ENCODE measurements around the gene TMEM35B. TPM values are rescaled to one million over a fixed set of nuclear protein-coding genes. Genes with fewer than 3 reads are reported as not detected.

The TMEM35B gene
- total RNA-seq, 1 donor from 2014 or later: 15.6 TPM

DNA sequence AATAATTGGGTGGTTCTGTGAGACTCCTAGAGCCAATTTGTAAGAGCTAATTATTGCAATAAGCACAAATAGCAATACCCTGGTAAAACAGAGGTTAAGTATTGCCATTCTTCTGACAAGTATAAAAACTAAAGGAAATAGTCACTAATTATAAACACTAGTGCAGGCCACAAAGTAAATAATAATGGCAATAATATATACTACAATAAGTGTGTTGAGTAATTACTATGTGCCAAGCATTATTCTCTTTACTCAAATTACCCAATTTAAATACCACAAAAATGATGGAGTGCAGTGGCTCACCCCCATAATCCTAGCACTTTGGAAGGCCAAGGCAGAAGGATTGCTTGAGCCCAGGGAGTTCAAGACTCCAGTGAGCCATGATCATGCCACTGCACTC, 31.3 kb upstream of the TMEM35B start:
- no peaks in the 10 kb centered on the region for H3K9me3 Mint-ChIP-seq (ENCODE audit: unreplicated experiment)
- H3K27ac Mint-ChIP-seq (ENCODE audit: unreplicated experiment): no peak overlapping the region
- H3K4me2 ChIP-seq (ENCODE audit: low read length): no peak overlapping the region
- DNase-seq (ENCODE audit: low read depth): no peak
- no peaks in the 10 kb centered on the region for H3K27me3 ChIP-seq (ENCODE audit: insufficient read depth, low read length)
- H3K4me1 ChIP-seq (ENCODE audit: insufficient read depth, low read length): no peaks in the 10 kb centered on the region
- no peaks in the 10 kb centered on the region for H3K36me3 Mint-ChIP-seq (ENCODE audit: low read depth, unreplicated experiment)
- H3K79me2 ChIP-seq (ENCODE audit: insufficient read depth, low read length): no peaks in the 10 kb centered on the region
- H3K9me3 ChIP-seq (ENCODE audit: insufficient read depth, low read depth, low read length): no peaks in the 10 kb centered on the region
- no peak overlapping the region for H3K4me3 Mint-ChIP-seq (ENCODE audit: unreplicated experiment)
- H3K4me3 ChIP-seq (ENCODE audit: insufficient read depth, low read depth, low read length): no peak overlapping the region
- no peaks in the 10 kb centered on the region for H3K27me3 Mint-ChIP-seq (ENCODE audit: low read depth, unreplicated experiment)
- no peak for FAIRE-seq
- H3K9ac ChIP-seq (ENCODE audit: low read length): no peak overlapping the region
- H3K27ac ChIP-seq (ENCODE audit: low read depth, low read length): no peak overlapping the region
- no peak overlapping the region for H2AFZ ChIP-seq (ENCODE audit: low read depth, low read length)
- no peaks in the 10 kb centered on the region for H4K20me1 ChIP-seq (ENCODE audit: insufficient read depth, low read length)
- peaks cover 20% of the 10 kb centered on the region for H3K36me3 ChIP-seq (ENCODE audit: insufficient read depth, low read length)
- TF ChIP-seq EZH2 (IDR thresholded peaks at IDR 0.05; ENCODE audit: insufficient read depth, low read length): no peak
- TF ChIP-seq, protein P1, sequence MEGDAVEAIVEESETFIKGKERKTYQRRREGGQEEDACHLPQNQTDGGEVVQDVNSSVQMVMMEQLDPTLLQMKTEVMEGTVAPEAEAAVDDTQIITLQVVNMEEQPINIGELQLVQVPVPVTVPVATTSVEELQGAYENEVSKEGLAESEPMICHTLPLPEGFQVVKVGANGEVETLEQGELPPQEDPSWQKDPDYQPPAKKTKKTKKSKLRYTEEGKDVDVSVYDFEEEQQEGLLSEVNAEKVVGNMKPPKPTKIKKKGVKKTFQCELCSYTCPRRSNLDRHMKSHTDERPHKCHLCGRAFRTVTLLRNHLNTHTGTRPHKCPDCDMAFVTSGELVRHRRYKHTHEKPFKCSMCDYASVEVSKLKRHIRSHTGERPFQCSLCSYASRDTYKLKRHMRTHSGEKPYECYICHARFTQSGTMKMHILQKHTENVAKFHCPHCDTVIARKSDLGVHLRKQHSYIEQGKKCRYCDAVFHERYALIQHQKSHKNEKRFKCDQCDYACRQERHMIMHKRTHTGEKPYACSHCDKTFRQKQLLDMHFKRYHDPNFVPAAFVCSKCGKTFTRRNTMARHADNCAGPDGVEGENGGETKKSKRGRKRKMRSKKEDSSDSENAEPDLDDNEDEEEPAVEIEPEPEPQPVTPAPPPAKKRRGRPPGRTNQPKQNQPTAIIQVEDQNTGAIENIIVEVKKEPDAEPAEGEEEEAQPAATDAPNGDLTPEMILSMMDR (IDR thresholded peaks at IDR 0.05; ENCODE audit: insufficient read depth, low read depth, low read length): no peak
- H3K4me1 Mint-ChIP-seq (ENCODE audit: low read depth, unreplicated experiment): no peaks in the 10 kb centered on the region

DNA sequence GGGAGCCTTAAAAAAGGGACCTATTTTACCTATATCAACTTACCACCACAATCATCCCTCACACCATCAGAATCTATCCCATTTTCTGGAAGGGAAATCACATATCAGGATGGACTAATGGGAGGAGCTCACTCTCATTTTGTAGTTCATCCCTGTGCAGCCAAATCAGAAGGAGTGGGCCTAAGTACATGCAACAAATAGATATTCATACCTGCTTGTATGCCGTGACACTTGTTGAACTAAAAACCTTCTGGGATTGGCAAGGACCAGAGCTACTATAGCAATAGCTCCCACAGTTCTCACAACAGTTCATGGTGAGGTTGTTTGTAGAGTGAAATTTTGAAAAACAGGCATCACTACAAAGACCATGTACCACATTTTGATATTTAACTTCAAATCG, 29.3 kb upstream of the TMEM35B start:
- TF ChIP-seq EZH2 (IDR thresholded peaks at IDR 0.05; ENCODE audit: insufficient read depth, low read length): no peak
- TF ChIP-seq, protein P1 (IDR thresholded peaks at IDR 0.05; ENCODE audit: insufficient read depth, low read depth, low read length): no peak
- no peak overlapping the region for H3K4me2 ChIP-seq (ENCODE audit: low read length)
- H3K4me1 ChIP-seq (ENCODE audit: insufficient read depth, low read length): no peaks in the 10 kb centered on the region
- no peak overlapping the region for H3K27ac ChIP-seq (ENCODE audit: low read depth, low read length)
- H3K36me3 Mint-ChIP-seq (ENCODE audit: low read depth, unreplicated experiment): peaks cover 5% of the 10 kb centered on the region
- no peak for DNase-seq (ENCODE audit: low read depth)
- no peaks in the 10 kb centered on the region for H3K27me3 Mint-ChIP-seq (ENCODE audit: low read depth, unreplicated experiment)
- no peak overlapping the region for H3K27ac Mint-ChIP-seq (ENCODE audit: unreplicated experiment)
- H3K9ac ChIP-seq (ENCODE audit: low read length): no peak overlapping the region
- H2AFZ ChIP-seq (ENCODE audit: low read depth, low read length): no peak overlapping the region
- FAIRE-seq: no peak
- H3K27me3 ChIP-seq (ENCODE audit: insufficient read depth, low read length): no peaks in the 10 kb centered on the region
- no peak overlapping the region for H3K4me3 ChIP-seq (ENCODE audit: insufficient read depth, low read depth, low read length)
- H4K20me1 ChIP-seq (ENCODE audit: insufficient read depth, low read length): no peaks in the 10 kb centered on the region
- no peak overlapping the region for H3K4me3 Mint-ChIP-seq (ENCODE audit: unreplicated experiment)
- no peaks in the 10 kb centered on the region for H3K9me3 ChIP-seq (ENCODE audit: insufficient read depth, low read depth, low read length)
- no peaks in the 10 kb centered on the region for H3K4me1 Mint-ChIP-seq (ENCODE audit: low read depth, unreplicated experiment)
- H3K36me3 ChIP-seq (ENCODE audit: insufficient read depth, low read length): peaks cover 29% of the 10 kb centered on the region
- no peaks in the 10 kb centered on the region for H3K79me2 ChIP-seq (ENCODE audit: insufficient read depth, low read length)
- no peaks in the 10 kb centered on the region for H3K9me3 Mint-ChIP-seq (ENCODE audit: unreplicated experiment)

DNA sequence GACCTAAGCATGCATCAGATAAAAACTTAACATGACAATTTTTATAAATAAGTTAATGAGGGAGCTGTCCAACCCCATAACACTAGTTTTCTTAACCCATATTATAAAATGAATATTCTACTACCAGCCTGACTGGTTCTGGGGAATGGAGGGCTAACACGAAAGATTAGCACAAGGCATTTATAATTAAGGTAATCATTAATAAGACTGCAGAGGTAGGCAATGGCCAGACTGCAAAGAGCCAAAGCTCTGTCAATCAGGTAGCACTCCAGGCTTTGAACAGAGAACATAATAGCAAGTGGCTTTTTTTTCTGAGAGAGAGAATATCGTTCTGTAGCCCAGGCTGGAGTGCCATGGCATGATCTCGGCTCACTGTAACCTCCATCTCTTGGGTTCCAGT, 20.6 kb upstream of the TMEM35B start:
- H2AFZ ChIP-seq (ENCODE audit: low read depth, low read length): no peak overlapping the region
- H3K79me2 ChIP-seq (ENCODE audit: insufficient read depth, low read length): no peaks in the 10 kb centered on the region
- Mint-ChIP-seq H3K27ac (ENCODE audit: unreplicated experiment) (no peak overlapping the region), H3K4me3 (ENCODE audit: unreplicated experiment) (no peak overlapping the region), H3K27me3 (ENCODE audit: low read depth, unreplicated experiment) (no peaks in the 10 kb centered on the region), H3K9me3 (ENCODE audit: unreplicated experiment) (no peaks in the 10 kb centered on the region), H3K4me1 (ENCODE audit: low read depth, unreplicated experiment) (peaks cover 10% of the 10 kb centered on the region), H3K36me3 (ENCODE audit: low read depth, unreplicated experiment) (peaks cover 4% of the 10 kb centered on the region)
- H3K36me3 ChIP-seq (ENCODE audit: insufficient read depth, low read length): peaks cover 12% of the 10 kb centered on the region
- H3K4me3 ChIP-seq (ENCODE audit: insufficient read depth, low read depth, low read length): no peak overlapping the region
- FAIRE-seq: no peak
- H3K27me3 ChIP-seq (ENCODE audit: insufficient read depth, low read length): no peaks in the 10 kb centered on the region
- no peaks in the 10 kb centered on the region for H3K9me3 ChIP-seq (ENCODE audit: insufficient read depth, low read depth, low read length)
- no peak overlapping the region for H3K9ac ChIP-seq (ENCODE audit: low read length)
- no peak overlapping the region for H3K4me2 ChIP-seq (ENCODE audit: low read length)
- no peak for DNase-seq (ENCODE audit: low read depth)
- no peak for TF ChIP-seq EZH2 (IDR thresholded peaks at IDR 0.05; ENCODE audit: insufficient read depth, low read length)
- TF ChIP-seq, protein P1 (IDR thresholded peaks at IDR 0.05; ENCODE audit: insufficient read depth, low read depth, low read length): no peak
- no peak overlapping the region for H3K27ac ChIP-seq (ENCODE audit: low read depth, low read length)
- no peaks in the 10 kb centered on the region for H4K20me1 ChIP-seq (ENCODE audit: insufficient read depth, low read length)
- H3K4me1 ChIP-seq (ENCODE audit: insufficient read depth, low read length): peaks cover 4% of the 10 kb centered on the region

All from astrocyte (in vitro differentiated cells and primary cell).